A549 (cell line): ENCODE data around the gene GEN1.

Source experiments
- EP300 ChIP-seq, 2 experiments: fragments of >200 bp; sonication (Bioruptor Twin); formaldehyde crosslinking; IDR thresholded peaks; 2 replicates in 1 of 2; 3 replicates in 1 of 2; pipeline ENCODE4 v1.6.1; 2016 to 2017
- ESRRA ChIP-seq: fragments of 150-350 bp; IDR thresholded peaks from 2 replicates; pipeline ENCODE4 v1.6.1; 2014; ENCODE audit warnings: mild to moderate bottlenecking, low read length, borderline replicate concordance
- MAFK ChIP-seq: fragments of 450-650 bp; IDR thresholded peaks from 2 replicates; pipeline ENCODE4 v1.6.1; 2014; ENCODE audit not compliant: partially characterized antibody
- MAZ ChIP-seq: fragments of 150-350 bp; IDR thresholded peaks from 2 replicates; pipeline ENCODE4 v1.6.1; 2014; ENCODE audit warnings: antibody characterized with exemption, low read depth, low read length, borderline replicate concordance
- RFX5 ChIP-seq: fragments of 450-650 bp; IDR thresholded peaks from 2 replicates; pipeline ENCODE4 v1.7.1; 2014; ENCODE audit warnings: antibody characterized with exemption, mild to moderate bottlenecking, moderate library complexity
- TP53 ChIP-seq: fragments of 250-450 bp; sonication (Bioruptor Pico); IDR thresholded peaks from 2 replicates; pipeline ENCODE4 v1.5.0; 2021; ENCODE audit warnings: mild to moderate bottlenecking, moderate library complexity
- TF ChIP-seq, protein P1 (sequence below): fragments of >200 bp; sonication (Bioruptor Twin); formaldehyde crosslinking; IDR thresholded peaks from 3 replicates; pipeline ENCODE4 v1.5.1; 2016
- TF ChIP-seq, protein P2 (sequence below): fragments of 450-650 bp; IDR thresholded peaks from 2 replicates; pipeline ENCODE4 v1.6.1; 2014; ENCODE audit warnings: antibody characterized with exemption
- TF ChIP-seq, protein P3 (sequence below): IDR thresholded peaks from 2 replicates; pipeline ENCODE4 v1.6.1; 2012; ENCODE audit warnings: low read depth, borderline replicate concordance
- TF ChIP-seq, protein P4 (sequence below): fragments of 150-350 bp; IDR thresholded peaks from 2 replicates; pipeline ENCODE4 v1.6.1; 2014; ENCODE audit warnings: low read depth, mild to moderate bottlenecking, low read length
- TF ChIP-seq, protein P5 (sequence below): fragments of 200-600 bp; sonication (generic); IDR thresholded peaks from 2 replicates; pipeline ENCODE4 v1.6.1; 2016; ENCODE audit warnings: antibody characterized with exemption, mild to moderate bottlenecking, moderate library complexity
- TF ChIP-seq, protein P6 (sequence below): IDR thresholded peaks from 2 replicates; pipeline ENCODE4 v1.6.1; 2012

DNA sequence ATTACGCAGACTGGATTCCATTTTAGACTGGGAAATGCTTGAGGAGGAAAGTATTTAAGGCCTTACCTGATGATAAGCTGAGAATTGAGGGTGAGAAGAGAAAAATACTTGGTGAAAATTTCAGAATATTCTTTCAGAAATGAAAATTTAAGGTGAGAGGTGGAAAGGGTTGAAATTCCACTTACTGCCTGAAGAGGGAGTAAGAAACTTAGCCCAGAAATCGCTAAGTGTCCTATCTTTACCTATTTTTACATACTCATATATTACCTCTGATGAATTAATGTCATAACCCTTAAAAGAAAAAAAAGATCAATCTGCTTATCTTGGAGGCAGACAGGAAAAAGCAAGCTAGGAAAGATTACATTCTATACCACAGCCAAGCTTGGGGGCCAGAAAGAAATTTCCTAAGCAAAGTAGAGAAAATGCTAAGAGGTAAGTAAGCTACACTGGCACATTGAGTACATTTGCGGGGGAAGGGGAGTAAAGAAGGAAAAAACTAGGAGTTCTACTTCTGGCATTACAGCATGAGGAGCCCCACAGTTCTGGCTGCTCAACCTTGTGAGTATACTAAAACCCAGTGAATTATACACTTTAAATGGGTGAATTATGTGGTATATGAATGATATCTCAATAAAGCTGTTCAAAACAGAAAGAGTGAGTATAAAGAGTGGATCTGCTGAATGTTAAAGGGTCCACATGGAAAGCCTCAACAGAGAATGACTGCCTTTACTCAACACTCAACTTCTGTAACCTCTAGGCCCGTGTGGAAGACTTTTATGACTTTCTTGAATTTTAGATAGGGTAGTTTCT is 34.2 kb upstream of the GEN1 start:
- TF ChIP-seq, protein P1, sequence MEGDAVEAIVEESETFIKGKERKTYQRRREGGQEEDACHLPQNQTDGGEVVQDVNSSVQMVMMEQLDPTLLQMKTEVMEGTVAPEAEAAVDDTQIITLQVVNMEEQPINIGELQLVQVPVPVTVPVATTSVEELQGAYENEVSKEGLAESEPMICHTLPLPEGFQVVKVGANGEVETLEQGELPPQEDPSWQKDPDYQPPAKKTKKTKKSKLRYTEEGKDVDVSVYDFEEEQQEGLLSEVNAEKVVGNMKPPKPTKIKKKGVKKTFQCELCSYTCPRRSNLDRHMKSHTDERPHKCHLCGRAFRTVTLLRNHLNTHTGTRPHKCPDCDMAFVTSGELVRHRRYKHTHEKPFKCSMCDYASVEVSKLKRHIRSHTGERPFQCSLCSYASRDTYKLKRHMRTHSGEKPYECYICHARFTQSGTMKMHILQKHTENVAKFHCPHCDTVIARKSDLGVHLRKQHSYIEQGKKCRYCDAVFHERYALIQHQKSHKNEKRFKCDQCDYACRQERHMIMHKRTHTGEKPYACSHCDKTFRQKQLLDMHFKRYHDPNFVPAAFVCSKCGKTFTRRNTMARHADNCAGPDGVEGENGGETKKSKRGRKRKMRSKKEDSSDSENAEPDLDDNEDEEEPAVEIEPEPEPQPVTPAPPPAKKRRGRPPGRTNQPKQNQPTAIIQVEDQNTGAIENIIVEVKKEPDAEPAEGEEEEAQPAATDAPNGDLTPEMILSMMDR = peak; percentile 85
- TF ChIP-seq EP300 (IDR thresholded peaks at IDR 0.05) (no peak), MAFK (no peak), RFX5 (no peak), MAZ (no peak), TP53 (CRISPR knock-in tag) (no peak), ESRRA (no peak)
- TF ChIP-seq, protein P2, sequence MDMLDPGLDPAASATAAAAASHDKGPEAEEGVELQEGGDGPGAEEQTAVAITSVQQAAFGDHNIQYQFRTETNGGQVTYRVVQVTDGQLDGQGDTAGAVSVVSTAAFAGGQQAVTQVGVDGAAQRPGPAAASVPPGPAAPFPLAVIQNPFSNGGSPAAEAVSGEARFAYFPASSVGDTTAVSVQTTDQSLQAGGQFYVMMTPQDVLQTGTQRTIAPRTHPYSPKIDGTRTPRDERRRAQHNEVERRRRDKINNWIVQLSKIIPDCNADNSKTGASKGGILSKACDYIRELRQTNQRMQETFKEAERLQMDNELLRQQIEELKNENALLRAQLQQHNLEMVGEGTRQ = no peak
- TF ChIP-seq, protein P3, sequence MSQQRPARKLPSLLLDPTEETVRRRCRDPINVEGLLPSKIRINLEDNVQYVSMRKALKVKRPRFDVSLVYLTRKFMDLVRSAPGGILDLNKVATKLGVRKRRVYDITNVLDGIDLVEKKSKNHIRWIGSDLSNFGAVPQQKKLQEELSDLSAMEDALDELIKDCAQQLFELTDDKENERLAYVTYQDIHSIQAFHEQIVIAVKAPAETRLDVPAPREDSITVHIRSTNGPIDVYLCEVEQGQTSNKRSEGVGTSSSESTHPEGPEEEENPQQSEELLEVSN = no peak
- TF ChIP-seq, protein P4, sequence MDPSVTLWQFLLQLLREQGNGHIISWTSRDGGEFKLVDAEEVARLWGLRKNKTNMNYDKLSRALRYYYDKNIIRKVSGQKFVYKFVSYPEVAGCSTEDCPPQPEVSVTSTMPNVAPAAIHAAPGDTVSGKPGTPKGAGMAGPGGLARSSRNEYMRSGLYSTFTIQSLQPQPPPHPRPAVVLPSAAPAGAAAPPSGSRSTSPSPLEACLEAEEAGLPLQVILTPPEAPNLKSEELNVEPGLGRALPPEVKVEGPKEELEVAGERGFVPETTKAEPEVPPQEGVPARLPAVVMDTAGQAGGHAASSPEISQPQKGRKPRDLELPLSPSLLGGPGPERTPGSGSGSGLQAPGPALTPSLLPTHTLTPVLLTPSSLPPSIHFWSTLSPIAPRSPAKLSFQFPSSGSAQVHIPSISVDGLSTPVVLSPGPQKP = no peak
- TF ChIP-seq, protein P5, sequence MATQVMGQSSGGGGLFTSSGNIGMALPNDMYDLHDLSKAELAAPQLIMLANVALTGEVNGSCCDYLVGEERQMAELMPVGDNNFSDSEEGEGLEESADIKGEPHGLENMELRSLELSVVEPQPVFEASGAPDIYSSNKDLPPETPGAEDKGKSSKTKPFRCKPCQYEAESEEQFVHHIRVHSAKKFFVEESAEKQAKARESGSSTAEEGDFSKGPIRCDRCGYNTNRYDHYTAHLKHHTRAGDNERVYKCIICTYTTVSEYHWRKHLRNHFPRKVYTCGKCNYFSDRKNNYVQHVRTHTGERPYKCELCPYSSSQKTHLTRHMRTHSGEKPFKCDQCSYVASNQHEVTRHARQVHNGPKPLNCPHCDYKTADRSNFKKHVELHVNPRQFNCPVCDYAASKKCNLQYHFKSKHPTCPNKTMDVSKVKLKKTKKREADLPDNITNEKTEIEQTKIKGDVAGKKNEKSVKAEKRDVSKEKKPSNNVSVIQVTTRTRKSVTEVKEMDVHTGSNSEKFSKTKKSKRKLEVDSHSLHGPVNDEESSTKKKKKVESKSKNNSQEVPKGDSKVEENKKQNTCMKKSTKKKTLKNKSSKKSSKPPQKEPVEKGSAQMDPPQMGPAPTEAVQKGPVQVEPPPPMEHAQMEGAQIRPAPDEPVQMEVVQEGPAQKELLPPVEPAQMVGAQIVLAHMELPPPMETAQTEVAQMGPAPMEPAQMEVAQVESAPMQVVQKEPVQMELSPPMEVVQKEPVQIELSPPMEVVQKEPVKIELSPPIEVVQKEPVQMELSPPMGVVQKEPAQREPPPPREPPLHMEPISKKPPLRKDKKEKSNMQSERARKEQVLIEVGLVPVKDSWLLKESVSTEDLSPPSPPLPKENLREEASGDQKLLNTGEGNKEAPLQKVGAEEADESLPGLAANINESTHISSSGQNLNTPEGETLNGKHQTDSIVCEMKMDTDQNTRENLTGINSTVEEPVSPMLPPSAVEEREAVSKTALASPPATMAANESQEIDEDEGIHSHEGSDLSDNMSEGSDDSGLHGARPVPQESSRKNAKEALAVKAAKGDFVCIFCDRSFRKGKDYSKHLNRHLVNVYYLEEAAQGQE = no peak
- TF ChIP-seq, protein P6, sequence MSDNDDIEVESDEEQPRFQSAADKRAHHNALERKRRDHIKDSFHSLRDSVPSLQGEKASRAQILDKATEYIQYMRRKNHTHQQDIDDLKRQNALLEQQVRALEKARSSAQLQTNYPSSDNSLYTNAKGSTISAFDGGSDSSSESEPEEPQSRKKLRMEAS = no peak
